NCI-H2227 treated with DMSO at 0.1 percent for 48 hours (cell line): Measurements from ENCODE around the gene KCNQ1.

ENCODE experiments used
- DNase-seq: peaks from one replicate; lab custom pipeline; 2025; lab: John Stamatoyannopoulos, UW

Gene KCNQ1

DNA sequence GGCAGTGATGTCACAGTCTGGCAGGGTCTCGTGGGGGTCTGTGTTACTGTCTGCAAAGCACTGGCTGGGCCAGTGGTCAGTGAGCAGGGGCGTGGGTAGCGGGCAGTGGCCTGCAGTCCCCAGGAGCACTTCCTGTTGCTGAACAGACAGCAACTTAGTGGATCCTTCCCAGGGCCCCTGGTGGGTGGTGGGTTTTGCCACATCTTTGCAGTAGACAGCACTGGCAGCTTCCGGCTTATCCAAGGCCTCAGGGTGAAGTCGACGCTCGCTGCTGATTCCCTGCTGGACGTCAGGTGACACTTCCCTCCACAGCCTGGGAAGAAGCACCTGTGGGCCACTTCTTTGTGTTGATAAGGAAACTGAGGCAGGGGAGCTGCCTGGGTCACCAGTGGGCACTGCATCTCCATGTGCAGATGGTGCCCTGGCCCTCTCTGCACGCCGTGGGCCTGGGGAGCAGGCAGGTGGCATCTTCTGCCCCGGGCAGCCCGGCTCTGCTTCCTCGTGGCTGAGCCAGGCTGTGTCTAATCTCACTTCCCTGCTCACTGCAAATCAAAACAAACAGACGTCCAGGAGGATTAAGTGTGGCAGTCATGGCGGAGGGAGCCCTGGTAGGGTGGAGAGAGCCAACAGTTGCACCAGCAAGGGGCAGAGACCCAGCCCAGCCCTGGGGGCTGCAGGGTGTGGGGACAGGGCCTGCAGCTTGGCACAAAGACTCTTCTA, 79.8 kb downstream of the KCNQ1 start:
- no peak for DNase-seq

DNA sequence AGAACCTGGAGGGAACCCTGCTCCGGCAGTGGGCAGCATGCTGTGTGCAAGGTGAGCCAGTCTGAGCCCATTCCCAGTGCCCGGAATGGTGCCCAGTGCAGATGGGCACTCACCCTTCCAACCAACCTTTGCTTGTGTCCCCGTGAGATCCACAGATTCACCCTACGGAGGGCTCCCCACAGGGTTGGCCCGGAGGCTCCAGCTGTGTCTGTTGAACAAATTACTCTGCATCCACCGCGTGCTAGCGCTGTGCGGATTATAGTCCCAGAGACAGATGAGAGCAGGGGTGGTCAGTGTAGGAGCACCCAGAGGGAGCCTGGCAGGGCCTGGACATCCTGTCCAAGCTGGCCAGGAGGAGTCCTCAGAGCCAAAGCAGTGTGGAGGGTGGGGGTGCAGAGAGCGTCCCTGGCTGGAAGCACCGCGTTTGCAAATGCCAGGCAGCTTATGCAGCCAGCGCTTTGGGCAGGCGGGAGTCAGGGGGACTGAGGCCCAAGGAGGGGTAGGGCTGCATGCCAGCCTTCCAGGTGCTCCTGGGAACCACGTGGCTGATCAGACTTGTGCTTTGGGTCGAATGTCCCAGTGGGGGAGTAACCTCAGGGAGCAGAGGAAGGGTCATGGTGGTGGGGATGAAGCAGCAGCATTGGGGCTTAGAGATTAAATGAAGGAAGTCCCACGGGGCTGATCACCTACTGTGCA, 80.5 kb downstream of the KCNQ1 start:
- no peak for DNase-seq

DNA sequence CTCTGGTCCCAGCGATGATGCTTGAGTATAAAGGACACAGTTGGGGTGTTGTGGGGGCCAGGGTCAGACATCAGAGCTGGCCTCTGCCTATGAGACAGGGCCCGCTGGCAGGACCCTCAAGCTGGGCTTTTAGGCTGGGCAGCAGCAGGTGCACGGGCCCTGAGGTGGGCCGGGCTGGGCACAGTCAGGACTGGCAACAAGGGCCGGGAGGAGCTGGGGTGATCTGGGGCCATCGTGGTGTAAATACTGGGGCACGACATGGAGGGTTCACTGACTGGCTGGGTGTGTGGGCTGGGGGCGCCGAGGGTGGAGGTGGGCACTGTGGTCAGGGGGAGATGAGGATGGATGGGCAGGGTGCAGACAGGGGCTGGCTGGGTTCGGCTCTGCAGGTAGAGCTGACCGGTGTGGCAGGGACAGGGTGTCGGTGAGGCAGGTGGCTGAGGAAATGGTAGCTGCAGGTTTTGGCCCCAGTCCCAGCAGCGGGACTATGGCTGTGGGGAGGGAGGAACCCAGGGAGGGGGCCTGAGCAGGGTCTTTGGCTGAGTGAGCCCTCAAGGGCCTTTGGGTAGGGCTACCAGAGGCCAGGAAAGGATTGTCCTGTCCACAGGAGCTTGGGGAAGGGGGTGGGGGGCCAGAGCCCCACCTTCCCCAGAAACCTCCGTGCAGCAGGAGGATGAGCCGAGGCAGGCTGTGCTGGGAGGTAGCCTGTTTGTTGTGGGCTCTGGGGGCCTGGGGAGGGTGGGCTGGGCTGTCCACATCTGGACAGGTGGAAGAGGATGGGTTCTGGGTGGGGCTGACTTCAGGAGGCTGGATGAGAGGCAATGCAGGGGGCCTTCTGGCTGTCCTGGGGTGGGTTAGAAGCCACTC, 81.4 kb downstream of the KCNQ1 start:
- DNase-seq = no peak

DNA sequence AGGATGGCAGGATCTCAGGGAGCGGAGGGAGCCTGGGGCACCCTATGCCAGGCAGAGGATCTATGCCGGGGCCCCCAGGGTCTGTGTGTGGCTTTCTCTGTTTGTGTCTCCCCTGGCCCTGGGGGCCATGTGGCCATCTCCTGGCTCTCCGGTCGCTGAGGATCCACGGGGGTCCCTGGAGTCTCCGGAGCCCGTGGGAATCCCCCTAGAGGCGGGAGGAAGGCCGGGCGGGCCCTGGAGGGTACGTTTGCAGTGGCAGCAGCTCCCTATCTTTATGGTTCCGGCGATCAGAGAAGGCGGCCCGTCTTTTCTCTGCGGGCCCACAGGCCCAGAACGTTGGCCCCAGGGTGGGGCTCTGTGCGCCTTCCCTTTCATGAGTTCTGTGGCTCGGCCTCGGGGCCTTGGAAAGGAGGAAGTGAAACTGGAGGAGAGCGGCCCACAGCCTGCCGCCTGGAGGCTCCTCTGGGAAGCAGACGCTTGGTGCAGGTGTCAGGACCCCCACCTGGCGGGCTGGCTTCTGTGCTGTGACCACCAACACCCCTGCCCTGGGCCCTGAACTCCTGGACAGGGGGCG, 82.1 kb downstream of the KCNQ1 start:
- no peak for DNase-seq

DNA sequence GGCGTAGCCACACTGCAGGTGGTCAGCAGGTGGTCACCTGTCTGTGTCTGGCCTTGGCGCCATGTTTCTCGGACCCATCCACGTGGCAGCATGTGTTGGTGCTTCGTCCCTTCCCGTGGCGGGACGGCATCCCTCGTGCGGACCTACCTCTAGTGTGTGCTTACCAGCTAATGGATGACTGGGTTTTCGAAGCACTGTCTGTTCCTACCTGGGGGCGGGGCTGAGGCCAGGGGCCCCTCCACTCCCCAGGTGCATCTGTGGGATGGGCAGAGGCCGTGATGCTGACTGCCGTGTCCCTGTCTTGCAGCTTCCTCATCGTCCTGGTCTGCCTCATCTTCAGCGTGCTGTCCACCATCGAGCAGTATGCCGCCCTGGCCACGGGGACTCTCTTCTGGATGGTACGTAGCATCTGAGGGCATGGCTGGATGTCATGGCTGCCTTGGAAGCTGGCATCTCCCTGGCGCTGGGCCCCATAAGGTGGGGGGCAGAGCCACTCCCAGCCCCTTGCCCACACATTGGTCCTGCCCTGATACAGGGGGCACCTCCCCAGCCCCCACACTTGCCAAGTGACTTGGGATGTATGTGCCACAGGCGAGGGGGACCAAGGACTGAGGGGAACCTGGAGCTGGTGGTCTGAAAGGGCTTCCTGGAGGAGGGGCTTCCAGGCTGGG, 82.9 kb downstream of the KCNQ1 start:
- DNase-seq = no peak

DNA sequence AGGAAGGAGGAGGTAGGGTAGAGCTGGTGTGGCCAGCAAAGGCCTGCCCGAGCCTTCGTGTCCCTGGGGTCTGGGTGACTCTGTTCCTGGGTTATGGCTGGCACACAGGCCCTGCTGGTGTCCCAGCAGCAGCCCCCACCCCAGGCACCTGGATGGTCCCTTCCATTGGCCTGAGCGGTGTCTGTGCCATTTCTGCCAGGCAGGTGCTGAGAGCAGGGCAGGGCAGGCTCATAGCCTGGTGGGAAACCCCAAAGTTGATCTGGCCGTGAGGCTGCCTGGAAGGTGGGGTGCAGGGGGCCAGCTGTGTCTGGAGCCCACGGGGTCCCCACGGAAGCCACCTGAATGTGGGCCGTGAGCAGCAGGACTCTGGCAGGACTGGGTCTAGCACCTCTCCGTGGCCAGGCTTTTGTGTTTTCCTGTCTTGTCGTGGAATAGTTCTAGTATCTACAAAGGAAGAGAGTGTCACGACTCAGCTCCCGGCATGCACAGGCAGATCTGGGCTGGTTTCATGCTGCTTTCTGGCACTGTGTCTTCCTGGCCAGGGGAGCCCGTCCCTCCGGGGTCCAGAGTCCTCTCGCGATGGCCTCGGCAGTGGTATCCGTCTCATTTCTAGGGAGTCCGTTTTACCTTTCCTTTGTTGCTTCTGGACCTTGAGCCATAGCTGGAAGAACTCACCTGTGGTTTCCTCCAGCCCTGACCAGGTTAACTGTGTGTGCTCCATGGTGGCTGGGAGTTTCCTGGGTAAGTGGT, 83.7 kb downstream of the KCNQ1 start:
- DNase-seq = no peak

DNA sequence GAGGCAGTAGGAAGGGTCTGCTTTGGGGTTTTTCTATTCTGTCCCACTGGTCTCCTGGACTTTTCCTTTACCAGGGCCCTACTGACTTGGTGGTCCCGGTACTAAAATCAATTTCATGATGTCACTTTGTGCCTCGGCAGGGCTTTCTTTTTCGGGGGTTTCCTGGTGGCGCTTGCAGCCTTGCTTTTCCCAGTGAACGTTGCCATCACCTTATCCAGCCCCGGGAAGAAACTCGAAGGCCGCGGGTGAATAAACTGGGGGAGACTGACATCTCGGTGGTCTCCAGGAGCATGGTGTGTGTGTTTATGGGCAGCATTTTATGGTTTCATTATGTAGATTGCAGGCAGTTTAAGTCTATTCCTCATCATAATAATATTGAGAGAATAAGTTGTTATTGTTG, 84.4 kb downstream of the KCNQ1 start:
- no peak for DNase-seq

DNA sequence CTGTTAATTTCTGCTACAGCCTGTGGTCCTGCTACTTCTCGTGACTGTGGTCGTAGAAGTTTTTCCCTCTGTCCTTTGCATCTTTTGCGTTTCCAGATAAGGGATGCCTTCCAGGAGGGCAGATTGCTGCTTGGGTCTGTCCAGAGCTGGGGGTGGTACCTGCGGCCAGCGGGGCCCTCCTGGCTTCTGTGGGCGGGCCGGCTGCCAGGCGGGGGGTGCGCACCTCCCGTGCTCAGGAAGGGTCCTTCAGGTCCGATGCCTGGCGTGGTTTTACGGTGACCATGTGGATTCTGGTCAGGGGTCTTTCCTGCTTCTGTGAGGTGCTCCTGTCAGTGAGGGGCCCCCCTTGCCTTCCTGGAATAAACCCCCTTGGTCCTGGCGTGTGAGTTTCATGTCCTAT, 84.8 kb downstream of the KCNQ1 start:
- DNase-seq = no peak

DNA sequence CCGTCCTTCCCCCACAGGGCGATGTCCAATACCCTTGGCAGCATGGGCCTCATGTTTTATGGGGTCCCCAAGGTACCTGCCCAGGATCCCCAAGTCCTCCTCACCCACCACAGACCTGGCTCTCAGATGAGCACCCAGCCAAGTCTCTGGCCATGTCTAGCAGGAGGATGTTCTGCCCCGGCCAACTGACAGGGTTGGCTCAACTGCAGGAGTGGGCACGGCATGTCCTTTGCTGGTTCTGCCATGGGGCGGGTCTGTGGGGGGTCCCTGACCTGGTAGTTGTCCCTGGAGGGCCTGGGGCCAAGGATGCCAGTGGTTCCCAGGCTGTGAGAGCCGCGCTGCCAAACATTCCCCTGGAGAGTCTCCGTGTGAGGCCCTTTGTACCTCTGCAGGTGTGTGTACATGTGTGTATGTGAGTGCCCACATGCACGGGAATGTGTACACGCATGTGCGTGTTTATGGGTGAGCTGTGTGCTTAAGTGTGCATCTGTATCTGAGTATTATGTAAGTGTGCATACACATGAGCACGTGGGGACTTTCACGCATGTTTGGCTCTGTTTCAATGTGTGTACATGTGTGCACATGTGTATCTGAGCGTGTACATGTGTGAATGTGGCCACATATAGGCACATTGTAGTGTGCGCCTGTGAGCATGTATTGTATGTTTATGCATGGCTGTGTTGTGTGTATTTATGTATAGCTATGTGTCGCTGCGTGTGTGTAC, 85.5 kb downstream of the KCNQ1 start:
- no peak for DNase-seq

DNA sequence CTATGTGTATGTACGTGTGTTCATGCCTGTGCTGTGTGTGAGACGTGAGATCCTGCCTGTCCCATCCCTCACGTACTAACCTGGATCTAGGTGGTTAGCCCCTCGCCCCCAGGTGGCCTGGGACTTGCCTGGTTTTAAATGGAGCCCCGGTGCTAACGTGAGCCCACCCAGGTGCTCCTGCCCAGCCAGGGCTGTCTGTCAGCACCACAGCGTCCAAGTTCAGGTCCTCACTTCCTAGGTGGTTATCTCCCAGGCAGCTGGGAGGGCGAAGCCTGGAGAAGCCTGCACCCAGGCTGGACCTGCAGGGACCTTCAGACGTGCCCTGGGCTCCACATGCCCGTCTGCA, 86.0 kb downstream of the KCNQ1 start:
- DNase-seq = no peak

DNA sequence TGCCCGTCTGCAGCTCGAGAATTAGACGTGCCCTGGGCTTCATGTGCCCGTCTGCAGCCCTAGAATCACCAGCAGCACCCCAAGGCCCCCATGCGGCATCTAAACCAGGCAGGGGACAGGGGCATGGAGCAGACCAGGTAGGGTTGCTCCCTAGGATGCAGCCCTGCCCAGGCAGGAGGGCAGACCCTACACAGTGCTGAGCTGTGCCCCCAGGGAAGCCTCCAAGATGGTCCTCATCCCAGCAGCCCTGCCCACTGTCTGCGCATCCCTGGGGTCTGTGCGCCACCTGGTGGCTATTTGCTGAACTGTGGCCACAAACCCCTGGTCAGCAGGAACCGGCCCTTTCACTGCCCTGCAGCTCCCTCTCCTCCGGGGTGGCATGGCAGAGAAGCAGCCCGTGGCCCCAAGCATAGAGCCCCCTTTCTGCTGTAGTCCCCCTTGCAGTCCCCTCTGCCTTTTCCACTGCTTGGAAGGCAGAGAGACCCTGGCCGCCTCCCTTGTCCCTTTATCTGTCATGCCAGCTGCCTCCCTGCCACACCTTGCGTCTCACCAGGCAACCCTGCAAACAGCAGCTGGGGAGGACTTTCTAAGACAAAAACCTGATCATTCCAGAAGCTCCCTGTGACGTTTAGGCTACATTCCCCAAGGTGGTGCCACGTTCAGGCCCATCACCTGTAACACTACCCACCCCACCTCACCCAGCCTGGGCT, 86.6 kb downstream of the KCNQ1 start:
- DNase-seq = peak; percentile 73

DNA sequence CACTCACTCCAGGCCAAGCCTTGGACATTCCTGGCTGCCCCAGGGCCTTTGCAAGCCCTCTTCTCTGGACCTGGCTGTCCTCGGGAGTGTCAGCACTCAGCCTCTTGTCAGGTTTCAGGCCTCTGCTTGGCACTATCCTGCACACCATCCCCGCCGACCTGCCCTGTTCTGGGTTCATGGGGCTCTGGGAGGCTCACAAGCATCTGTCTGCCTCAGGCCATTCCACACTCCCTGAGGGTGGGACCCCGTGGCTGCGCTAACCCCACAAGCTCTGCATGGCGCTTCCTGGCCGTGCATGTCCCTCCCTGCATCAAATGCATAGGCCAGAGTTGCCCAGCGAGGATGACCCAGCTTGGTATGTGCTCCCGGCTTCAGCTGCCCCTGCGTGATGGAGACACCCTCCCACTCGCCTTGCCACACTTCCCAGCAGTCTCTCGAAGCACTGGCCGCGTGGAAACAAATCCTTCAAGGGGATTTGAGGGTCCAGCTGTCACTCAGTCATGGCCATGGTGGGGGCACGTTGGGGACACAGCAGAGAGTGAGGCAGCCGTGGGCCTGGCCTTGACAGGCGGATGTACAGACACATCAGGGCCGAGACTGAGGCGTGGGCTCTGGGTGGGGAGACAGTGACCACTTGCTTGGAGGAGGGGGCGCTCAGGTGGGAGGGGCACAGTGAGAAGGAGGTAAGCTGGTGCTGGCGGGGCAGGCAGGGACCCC, 87.3 kb downstream of the KCNQ1 start:
- DNase-seq = no peak

DNA sequence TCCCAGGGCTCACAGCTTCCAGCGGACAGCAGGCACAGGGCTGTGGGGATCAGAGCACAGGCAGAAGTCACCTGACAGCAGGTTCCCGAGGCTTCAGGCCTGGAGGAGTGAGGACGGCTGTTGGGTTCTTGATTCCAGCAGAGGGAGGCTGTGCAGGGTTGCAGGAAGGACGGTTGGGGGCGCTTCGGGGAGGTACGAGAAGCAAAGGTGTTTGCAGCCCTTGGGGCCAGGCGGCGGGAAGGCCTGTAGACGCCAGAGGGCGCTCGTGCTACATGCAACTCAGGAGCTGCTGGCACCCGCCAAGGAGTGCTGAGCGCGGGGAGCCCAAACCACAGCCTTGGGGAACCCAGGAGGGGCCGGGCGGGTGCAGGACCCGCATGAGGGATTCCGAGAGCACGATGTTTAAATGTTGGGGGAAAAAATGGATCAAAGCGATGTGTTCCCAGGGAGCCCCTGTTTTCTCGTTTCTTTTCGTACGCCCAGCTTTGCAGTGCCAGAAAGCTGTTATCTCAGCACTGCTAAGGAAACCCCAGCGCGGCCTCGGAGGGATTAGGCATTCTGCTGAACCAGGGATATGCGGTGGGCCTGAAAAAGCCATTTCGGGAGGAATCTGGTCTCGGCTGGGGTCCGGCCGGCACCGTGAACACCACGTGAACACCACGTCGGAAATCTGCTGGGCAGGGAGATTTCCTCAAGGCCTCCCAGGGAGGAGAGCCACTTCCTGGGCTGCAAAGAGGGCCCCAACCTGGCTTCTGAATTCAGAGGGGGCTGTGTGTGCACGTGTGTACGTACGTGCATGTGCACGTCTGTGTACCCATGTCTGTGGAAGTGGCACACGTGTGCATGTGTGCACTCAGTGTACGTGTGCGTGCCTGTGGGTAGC, 88.1 kb downstream of the KCNQ1 start:
- peak; percentile 94 for DNase-seq

DNA sequence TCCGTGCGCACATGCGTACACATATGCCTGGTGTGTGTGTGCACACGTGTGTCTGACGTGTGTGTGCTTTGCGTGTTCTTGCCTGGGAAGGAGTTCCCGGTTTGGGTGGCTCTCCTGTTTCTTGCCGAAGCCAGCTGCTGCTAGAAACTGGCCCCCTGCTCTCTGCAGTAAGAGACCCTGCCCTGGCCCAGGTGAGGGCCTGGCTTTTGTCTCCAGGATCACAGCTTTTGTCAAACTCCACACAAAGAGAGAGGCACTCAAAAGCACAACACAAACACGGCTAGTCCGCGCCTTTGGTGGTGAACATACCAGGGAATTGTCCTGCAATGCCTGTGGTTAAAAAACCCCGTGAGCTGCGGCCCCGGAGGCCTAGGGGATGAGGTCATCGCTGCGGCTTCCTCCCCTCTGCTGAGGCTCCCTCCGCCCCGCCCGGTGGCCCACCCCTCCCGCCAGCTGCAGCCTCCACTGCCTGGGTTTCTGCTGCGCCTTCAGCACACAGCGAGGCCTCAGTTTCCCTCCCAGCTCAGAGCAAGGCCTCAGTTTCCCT, 88.9 kb downstream of the KCNQ1 start:
- no peak for DNase-seq

DNA sequence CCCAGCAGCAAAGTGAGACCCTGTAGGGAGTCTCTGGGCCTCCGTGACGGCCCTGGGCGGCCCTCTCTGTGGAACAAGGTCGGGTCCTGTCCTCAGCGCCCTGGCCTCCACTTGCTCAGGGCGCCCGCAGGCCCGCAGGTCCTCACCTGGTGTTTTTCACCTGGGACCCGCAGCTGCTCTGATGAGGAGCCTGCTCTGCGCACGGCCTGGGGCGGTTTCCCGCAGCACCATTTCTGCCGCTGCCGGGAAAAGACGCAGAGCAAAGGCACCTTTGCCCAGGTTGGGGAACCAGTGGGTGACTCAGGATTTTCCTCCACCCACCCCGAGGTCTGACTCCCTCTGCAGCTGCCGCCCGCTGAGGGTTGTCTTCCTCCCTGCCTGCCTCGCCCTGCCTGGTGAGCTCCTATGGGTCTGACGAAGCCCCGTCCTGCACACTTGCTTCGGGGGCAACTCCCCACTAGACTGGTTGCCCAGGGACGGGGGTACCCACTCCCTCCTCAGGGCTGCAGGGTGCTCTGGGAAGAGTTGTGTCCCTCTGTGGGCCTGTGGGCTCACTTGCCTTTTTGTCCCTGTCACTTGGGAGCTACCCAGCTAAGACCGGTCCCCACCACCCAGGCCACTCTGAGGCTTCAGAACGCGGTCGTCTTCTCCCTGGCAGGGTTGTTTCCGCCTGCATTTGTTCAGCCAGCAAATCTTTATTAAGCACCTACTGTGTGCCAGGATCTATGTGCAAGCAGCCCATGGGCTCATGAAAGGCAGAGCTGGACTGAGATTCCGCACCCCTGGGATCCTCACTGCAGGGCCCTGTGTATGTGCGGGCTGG, 89.5 kb downstream of the KCNQ1 start:
- DNase-seq = no peak

DNA sequence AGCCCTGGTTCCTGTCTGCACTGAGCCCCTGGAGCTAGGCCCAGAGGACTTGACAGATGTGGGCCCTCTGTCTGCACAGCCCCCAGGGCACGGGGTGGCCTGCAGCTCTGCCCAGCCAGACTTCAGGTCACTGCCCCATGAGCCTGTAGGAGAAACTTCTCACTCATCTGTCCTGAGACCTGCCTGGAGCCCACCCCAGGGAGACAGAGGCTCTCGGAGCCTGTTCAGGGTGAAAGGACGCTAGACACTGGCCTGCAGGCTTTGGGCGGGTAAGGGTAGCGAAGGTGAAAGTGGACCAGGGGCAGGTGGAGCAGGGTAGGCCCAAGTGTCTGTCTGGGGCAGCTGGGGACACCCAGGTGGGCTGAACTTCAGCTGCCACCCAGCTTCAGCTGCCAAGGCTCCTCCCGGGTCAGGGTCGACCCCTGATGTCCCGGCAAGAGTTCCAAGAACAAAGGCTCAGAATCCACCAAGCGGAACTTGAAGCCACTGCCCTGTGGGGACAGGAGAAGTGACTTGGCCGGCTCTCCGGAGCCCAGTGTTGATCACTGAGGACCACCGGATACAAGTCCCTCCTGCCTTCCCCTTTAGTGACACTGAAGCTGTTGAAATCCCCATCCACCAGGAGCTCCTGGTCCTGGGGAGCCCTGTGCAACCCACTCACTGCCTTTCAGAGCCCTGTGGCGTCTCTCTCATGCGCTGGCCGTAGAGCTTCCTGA, 90.3 kb downstream of the KCNQ1 start:
- no peak for DNase-seq
